IPS-20b (cell line): ENCODE data around the gene PFN4.

Source experiments
- H3K27ac ChIP-seq: one replicate; pipeline ENCODE4 v1.5.1; 2013; ENCODE audit warnings: low read length
- H3K27me3 ChIP-seq: 2 replicates; pipeline ENCODE4 v1.6.1; 2013; ENCODE audit warnings: mild to moderate bottlenecking, low read length, inconsistent platforms; ENCODE audit not compliant: insufficient read depth
- H3K36me3 ChIP-seq: 2 replicates; pipeline ENCODE4 v1.6.1; 2013; ENCODE audit warnings: low read depth, mild to moderate bottlenecking, inconsistent platforms, low read length, moderate library complexity; ENCODE audit not compliant: insufficient read depth
- H3K4me1 ChIP-seq: 2 replicates; pipeline ENCODE4 v1.6.1; 2013; ENCODE audit warnings: mild to moderate bottlenecking, control low read depth, inconsistent platforms, low read length, moderate library complexity; ENCODE audit not compliant: insufficient read depth
- H3K4me3 ChIP-seq: 2 replicates; pipeline ENCODE4 v1.5.1; 2013; ENCODE audit warnings: mild to moderate bottlenecking, low read length, inconsistent platforms
- H3K9ac ChIP-seq: 2 replicates; pipeline ENCODE4 v1.6.1; 2013; ENCODE audit warnings: low read depth, mild to moderate bottlenecking, inconsistent platforms, low read length, moderate library complexity
- H3K9me3 ChIP-seq: 2 replicates; pipeline ENCODE4 v1.6.1; 2013; ENCODE audit warnings: mild to moderate bottlenecking, low read depth, low read length, inconsistent platforms; ENCODE audit not compliant: insufficient read depth

Gene PFN4

DNA sequence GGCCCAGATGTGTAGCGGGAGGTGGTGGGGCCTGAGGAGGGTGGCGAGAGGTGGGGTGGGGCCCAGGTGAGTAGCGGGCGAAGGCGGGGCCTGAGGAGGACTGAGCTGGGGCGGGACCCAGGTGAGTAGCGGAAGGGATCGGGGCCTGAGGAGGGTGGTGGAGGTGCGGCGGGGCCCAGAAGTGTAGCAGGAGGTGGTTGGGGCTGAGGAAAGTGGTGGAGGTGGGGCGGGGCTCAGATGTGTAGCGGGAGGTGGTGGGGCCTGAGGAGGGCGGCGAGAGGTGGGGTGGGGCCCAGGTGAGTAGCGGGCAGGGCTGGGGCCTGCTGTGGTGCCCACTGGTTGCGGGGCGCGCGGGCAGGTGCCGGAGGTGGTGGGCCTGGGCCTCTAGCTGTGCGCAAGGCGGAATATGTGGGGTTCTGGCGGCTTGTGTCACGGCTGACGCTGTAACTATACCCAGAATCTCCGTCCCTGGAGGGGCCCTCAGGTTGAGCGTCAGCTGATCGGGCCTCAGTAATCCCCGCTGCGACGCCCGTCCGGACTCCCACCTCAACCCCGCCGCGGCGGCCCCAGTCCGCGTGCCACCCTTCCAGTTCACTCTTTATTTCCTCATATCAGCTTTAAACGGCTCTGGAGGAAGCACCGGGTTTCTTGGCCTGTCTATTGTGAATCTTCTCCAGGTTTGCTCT lies 46.1 kb downstream of the PFN4 start:
- H3K27ac ChIP-seq: no peak overlapping the region

DNA sequence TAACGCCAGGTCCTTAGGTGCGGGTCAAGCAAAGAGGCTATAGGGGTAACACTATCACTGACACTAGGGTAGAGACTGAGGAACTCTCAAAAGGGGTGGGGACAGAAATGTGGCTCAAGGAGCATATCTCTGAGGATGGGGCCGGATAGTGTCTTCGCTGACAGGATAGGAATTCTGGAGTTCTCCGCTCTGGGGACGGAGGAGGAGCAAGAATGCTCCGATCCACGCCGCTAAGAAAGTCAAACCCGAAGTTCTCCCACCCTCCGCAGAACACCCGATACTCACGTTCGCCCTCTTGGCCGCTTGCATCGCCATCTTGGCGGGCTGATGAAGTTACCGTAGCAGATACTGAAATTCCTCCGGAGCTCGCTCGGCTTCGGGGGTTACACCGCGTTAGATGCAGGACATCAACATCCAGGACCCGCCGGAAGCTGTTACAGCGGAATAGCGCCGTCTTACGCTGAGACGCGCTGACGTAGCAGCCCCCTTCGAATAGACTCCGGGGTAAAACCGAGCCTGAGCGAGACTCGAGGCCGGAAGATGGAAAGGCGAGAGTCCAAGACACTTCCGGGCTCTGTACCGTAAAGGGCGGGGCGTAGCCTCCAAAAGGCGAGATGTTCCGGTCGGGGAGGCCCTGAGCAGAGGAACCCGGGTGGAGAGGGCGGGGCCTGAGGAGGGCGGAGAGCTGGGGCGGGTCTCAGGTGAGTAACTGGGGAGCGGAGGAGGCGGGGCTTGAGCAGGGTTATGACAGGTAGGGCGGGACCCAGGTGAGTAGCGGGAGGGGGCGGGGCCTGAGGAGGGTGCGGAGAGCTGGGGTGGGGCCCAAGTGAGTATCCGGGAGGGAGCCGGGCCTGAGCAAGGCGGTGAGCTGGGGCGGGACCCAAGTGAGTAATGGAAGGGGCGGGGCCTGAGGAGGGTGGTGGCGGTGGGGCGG lies 47.0 kb downstream of the PFN4 start, which contains the start of gene SF3B6:
TSS of gene SF3B6 (minus strand) at position 412 of the 934 bp plus-strand sequence. CDS start at position 315, 97 bp downstream.
- Histone ChIP-seq H3K4me1 (peaks cover 3% of the 10 kb centered on the region; the same call in 1 of the 2 replicates), H3K36me3 (peaks cover 48% of the 10 kb centered on the region), H3K27ac (no peak within 1 kb of the TSS), H3K9ac (peak within 1 kb of the TSS; percentile 92), H3K4me3 (peak within 1 kb of the TSS; percentile 96), H3K27me3 (no peaks in the 10 kb centered on the region), H3K9me3 (no peaks in the 10 kb centered on the region)

More for the DNA sequence above, 46.1 kb downstream of the PFN4 start:
- no peaks in the 10 kb centered on the region for H3K27me3 ChIP-seq
- H3K36me3 ChIP-seq: peaks cover 48% of the 10 kb centered on the region
- H3K9ac ChIP-seq: peak overlapping the region; percentile 78; the same call in 1 of the 2 replicates
- H3K9me3 ChIP-seq: no peaks in the 10 kb centered on the region
- peaks cover 3% of the 10 kb centered on the region; the same call in 1 of the 2 replicates for H3K4me1 ChIP-seq
- peak overlapping the region; percentile 96 for H3K4me3 ChIP-seq

DNA sequence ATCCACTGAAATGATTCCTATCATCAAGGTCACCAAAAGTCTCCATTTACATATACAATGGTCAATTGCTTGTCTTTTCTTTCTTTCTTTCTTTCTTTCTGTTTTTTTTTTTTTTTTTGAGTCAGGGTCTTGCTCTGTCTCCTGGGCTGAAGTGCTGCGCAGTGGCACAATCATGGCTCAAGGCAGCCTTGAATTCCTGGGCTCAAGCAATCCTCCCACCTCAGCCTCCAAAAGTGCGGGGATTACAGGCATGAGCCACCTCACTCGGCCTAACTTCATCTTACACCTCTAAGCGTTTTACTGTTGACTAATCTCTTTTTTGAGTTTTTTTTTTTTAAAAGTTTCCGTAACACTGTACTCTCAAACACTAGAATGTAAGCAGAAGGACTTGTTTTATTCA lies 47.9 kb downstream of the PFN4 start:
- no peaks in the 10 kb centered on the region for H3K9me3 ChIP-seq
- H3K27me3 ChIP-seq: no peaks in the 10 kb centered on the region
- H3K27ac ChIP-seq: no peak overlapping the region
- peak overlapping the region; percentile 92; the same call in 1 of the 2 replicates for H3K9ac ChIP-seq
- peaks cover 3% of the 10 kb centered on the region; the same call in 1 of the 2 replicates for H3K4me1 ChIP-seq
- H3K36me3 ChIP-seq: peaks cover 47% of the 10 kb centered on the region
- peak overlapping the region; percentile 96 for H3K4me3 ChIP-seq

DNA sequence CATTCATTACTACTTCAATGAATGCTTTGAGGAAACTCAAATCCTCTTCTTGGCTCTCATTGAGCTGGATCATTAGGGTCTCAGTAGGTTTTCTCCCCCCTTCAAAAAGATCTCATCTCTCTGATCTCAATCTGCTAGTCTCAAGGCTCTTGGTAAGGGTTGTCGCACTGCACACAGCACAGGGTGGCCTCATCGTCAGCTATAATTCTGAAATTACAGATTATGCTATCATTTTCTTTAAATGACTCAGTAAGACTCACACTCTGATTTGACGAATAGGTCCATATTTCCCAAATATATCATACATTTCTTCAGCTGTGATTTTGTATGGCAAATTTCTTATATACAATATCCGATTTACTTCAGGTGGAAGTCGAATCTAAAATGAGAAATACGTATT lies 49.3 kb downstream of the PFN4 start:
- Histone ChIP-seq H3K27me3 (no peaks in the 10 kb centered on the region), H3K4me1 (peaks cover 3% of the 10 kb centered on the region; the same call in 1 of the 2 replicates), H3K9ac (no peak overlapping the region), H3K9me3 (no peaks in the 10 kb centered on the region), H3K36me3 (peaks cover 47% of the 10 kb centered on the region), H3K4me3 (no peak overlapping the region), H3K27ac (no peak overlapping the region)

DNA sequence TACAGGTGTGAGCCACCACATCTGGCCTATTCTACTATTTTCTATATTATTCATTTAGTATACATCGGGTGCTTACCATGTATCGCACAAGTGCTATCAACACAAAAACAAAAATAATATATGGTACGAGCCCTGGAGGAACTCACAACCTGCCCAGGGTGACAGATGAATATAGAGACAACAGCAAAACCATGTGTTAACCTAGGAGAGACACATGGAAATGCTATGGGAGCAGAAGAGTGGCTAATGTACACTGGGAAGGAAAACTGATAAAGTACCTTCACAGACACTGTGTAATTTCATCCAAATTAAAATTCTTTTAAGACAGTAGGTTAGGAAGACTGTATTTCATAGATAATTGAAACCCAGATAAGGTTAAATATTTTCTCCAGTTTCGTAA lies 50.9 kb downstream of the PFN4 start:
- H3K4me3 ChIP-seq: no peak overlapping the region
- H3K9me3 ChIP-seq: no peaks in the 10 kb centered on the region
- peaks cover 58% of the 10 kb centered on the region for H3K36me3 ChIP-seq
- H3K4me1 ChIP-seq: no peaks in the 10 kb centered on the region
- H3K27ac ChIP-seq: no peak overlapping the region
- H3K27me3 ChIP-seq: no peaks in the 10 kb centered on the region
- H3K9ac ChIP-seq: no peak overlapping the region

DNA sequence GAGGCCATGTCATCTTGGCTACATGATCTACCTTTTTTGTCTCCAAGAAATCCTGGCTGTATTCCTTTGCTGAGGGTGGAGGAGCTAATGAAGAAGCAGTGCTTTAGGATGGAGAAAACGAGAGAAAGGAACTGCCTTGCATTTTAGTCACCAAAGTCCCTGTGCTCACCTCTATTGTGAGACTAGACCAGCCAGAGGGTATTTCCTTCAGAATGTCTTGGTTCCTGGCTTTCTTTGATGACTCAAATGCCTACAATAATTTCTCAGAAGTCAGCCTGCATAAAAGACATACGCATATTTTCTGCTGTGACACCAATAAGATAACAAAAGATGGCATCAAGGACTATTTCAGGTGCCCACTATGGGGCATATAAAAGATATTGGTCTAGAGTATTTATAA lies 57.8 kb downstream of the PFN4 start:
- peaks cover 75% of the 10 kb centered on the region for H3K36me3 ChIP-seq
- no peaks in the 10 kb centered on the region for H3K27me3 ChIP-seq
- H3K9ac ChIP-seq: no peak overlapping the region
- H3K27ac ChIP-seq: no peak overlapping the region
- no peak overlapping the region for H3K4me3 ChIP-seq
- no peaks in the 10 kb centered on the region for H3K4me1 ChIP-seq
- no peaks in the 10 kb centered on the region for H3K9me3 ChIP-seq
